Hepatocyte (in vitro differentiated cells): ENCODE measurements around the gene EGF. TPM values are rescaled to one million over a fixed set of nuclear protein-coding genes. Genes with fewer than 3 reads are reported as not detected.

ENCODE experiments used
- DNase-seq: peaks from one replicate; pipeline ENCODE4 v3.0.0-alpha.2; 2016; ENCODE audit warnings: low spot score
- H2AFZ ChIP-seq: fragments of 200-600 bp; sonication (generic); 2 replicates; pipeline ENCODE4 v1.6.0; 2016; ENCODE audit warnings: antibody characterized with exemption, mild to moderate bottlenecking
- H3K27ac ChIP-seq: fragments of 200-600 bp; sonication (generic); 2 replicates; pipeline ENCODE4 v1.5.1; 2016; ENCODE audit warnings: mild to moderate bottlenecking
- H3K27me3 ChIP-seq: fragments of 200-600 bp; sonication (generic); 2 replicates; pipeline ENCODE4 v1.6.1; 2016
- H3K36me3 ChIP-seq: fragments of 200-600 bp; sonication (generic); replicated peaks from 2 replicates; pipeline ENCODE4 v1.5.1; 2016; ENCODE audit warnings: low read depth; ENCODE audit not compliant: insufficient read depth
- H3K4me1 ChIP-seq: fragments of 200-600 bp; sonication (generic); 2 replicates; pipeline ENCODE4 v1.5.1; 2016; ENCODE audit warnings: mild to moderate bottlenecking, moderate library complexity; ENCODE audit not compliant: insufficient read depth
- H3K4me2 ChIP-seq: fragments of 200-600 bp; sonication (generic); 2 replicates; pipeline ENCODE4 v1.6.0; 2016
- H3K4me3 ChIP-seq: fragments of 200-600 bp; sonication (generic); 2 replicates; pipeline ENCODE4 v1.5.1; 2016; ENCODE audit warnings: mild to moderate bottlenecking
- H3K79me2 ChIP-seq: fragments of 200-600 bp; sonication (generic); 2 replicates; pipeline ENCODE4 v1.6.0; 2017; ENCODE audit warnings: mild to moderate bottlenecking
- H3K9me2 ChIP-seq: fragments of 200-600 bp; sonication (generic); replicated peaks from 2 replicates; pipeline ENCODE4 v1.6.0; 2017; ENCODE audit warnings: mild to moderate bottlenecking; ENCODE audit not compliant: insufficient read depth
- H3K9me3 ChIP-seq: fragments of 200-600 bp; sonication (generic); 2 replicates; pipeline ENCODE4 v1.5.1; 2016; ENCODE audit warnings: low read depth, mild to moderate bottlenecking
- H4K20me1 ChIP-seq: fragments of 200-600 bp; sonication (generic); 2 replicates; pipeline ENCODE4 v1.6.0; 2016; ENCODE audit warnings: mild to moderate bottlenecking; ENCODE audit not compliant: insufficient read depth, poor library complexity, severe bottlenecking
- EZH2 ChIP-seq: fragments of 200-600 bp; sonication (generic); IDR thresholded peaks from 2 replicates; pipeline ENCODE4 v1.6.1; 2016; ENCODE audit warnings: antibody characterized with exemption, mild to moderate bottlenecking, borderline replicate concordance
- EZH2phosphoT487 ChIP-seq: fragments of 200-600 bp; sonication (generic); IDR thresholded peaks from one replicate; pipeline ENCODE4 v1.6.1; 2018; ENCODE audit warnings: antibody characterized with exemption, mild to moderate bottlenecking, low read depth, moderate library complexity; ENCODE audit not compliant: unreplicated experiment, severe bottlenecking
- WGBS: methylation state at CpG from one replicate; pipeline ENCODE4 v1.1.6; 2016; ENCODE audit warnings: low lambda C conversion rate; ENCODE audit errors: missing lambda C conversion rate; 5-methylcytosine and 5-hydroxymethylcytosine counted together
- polyA plus RNA-seq: library from polyadenylated mRNA; unstranded; fragments of >200 nt; fragmentation: Nextera tagmentation; extraction: Ambion mirVana; gene quantifications from 2 replicates; pipeline ENCODE4 v1.2.1, GENCODE V29; 2016
- small RNA-seq: library from RNA; depleted of rRNA; stranded (forward); fragments of <200 nt; gene quantifications from one replicate; pipeline ENCODE3, GENCODE V24; 2014
- total RNA-seq: library from RNA; depleted of rRNA; stranded (reverse); fragments of >200 nt; gene quantifications from 2 replicates; pipeline ENCODE4 v1.2.3, GENCODE V29; 2014
- TF ChIP-seq, protein P1 (sequence below): fragments of 200-600 bp; sonication (generic); IDR thresholded peaks from 2 replicates; pipeline ENCODE4 v1.5.1; 2016; ENCODE audit warnings: antibody characterized with exemption, mild to moderate bottlenecking; ENCODE audit not compliant: poor library complexity

The EGF gene
- total and polyA plus RNA-seq, 2 experiments from 2014 or later: 5.0 to 18.0 TPM

DNA sequence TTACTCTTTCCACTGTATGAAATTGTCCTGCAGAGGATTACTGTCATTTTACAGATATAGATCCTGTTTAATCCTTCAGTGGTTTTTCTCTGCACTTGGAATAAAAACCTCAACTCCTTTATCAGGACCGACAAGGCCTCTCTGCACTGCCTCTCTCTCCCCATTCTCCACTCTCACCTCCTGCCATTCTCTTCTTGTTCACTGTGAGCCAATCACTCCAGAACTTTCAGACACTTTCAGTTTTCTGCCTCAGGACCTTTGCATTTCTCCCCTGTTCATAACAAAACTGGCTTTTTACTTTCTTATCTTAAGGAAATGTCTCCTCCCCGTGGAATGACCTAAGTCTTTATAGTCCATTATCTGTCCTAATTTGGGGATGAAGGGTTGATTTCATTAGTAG, 148.4 kb downstream of the EGF start:
- H3K9me2 ChIP-seq: no peaks in the 10 kb centered on the region
- H3K79me2 ChIP-seq: peaks cover 6% of the 10 kb centered on the region
- no peak for DNase-seq
- TF ChIP-seq EZH2phosphoT487 (no peak), EZH2 (no peak)
- TF ChIP-seq, protein P1, sequence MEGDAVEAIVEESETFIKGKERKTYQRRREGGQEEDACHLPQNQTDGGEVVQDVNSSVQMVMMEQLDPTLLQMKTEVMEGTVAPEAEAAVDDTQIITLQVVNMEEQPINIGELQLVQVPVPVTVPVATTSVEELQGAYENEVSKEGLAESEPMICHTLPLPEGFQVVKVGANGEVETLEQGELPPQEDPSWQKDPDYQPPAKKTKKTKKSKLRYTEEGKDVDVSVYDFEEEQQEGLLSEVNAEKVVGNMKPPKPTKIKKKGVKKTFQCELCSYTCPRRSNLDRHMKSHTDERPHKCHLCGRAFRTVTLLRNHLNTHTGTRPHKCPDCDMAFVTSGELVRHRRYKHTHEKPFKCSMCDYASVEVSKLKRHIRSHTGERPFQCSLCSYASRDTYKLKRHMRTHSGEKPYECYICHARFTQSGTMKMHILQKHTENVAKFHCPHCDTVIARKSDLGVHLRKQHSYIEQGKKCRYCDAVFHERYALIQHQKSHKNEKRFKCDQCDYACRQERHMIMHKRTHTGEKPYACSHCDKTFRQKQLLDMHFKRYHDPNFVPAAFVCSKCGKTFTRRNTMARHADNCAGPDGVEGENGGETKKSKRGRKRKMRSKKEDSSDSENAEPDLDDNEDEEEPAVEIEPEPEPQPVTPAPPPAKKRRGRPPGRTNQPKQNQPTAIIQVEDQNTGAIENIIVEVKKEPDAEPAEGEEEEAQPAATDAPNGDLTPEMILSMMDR: no peak
- H3K27me3 ChIP-seq: no peaks in the 10 kb centered on the region
- peaks cover 8% of the 10 kb centered on the region for H3K4me1 ChIP-seq
- H3K4me3 ChIP-seq: no peak overlapping the region
- H2AFZ ChIP-seq: no peak overlapping the region
- H3K9me3 ChIP-seq: no peaks in the 10 kb centered on the region
- H4K20me1 ChIP-seq: no peaks in the 10 kb centered on the region
- no peaks in the 10 kb centered on the region for H3K36me3 ChIP-seq
- WGBS: 83% methylated on average over 2 of the region's 2 CpGs
- no peak overlapping the region for H3K27ac ChIP-seq
- no peak overlapping the region for H3K4me2 ChIP-seq

Small RNAs within 50 kb of the gene (small RNA-seq; reads per million reads assigned to genes)
- not detected for gene RNU6-35P

Other genes starting within 250 kb of the EGF start
- 77.7 and 78.4 TPM in 2 replicates for gene CASP6, start 209.4 kb upstream of the EGF start, total RNA-seq
- 83.4 and 103 TPM in 2 replicates for gene CASP6, start 209.4 kb upstream of the EGF start, polyA plus RNA-seq
- 32.7 and 494 TPM in 2 replicates for gene PLA2G12A, start 182.8 kb upstream of the EGF start, total RNA-seq
- gene PLA2G12A, start 182.8 kb upstream of the EGF start, polyA plus RNA-seq: 91.4 and 94.9 TPM in 2 replicates
- gene CFI, start 110.9 kb upstream of the EGF start, total RNA-seq: 162 and 163 TPM in 2 replicates
- gene CFI, start 110.9 kb upstream of the EGF start, polyA plus RNA-seq: 108 and 112 TPM in 2 replicates
- gene GAR1, start 97.1 kb upstream of the EGF start, total RNA-seq: 7.5 and 10.2 TPM in 2 replicates
- 30.2 and 39.8 TPM in 2 replicates for gene GAR1, start 97.1 kb upstream of the EGF start, polyA plus RNA-seq
- gene RRH, start 84.9 kb upstream of the EGF start, total RNA-seq: not detected in 2 replicates
- not detected in 2 replicates for gene RRH, start 84.9 kb upstream of the EGF start, polyA plus RNA-seq
- gene LRIT3, start 64.8 kb upstream of the EGF start, total RNA-seq: 0.13 and 0.24 TPM in 2 replicates
- gene LRIT3, start 64.8 kb upstream of the EGF start, polyA plus RNA-seq: not detected in 2 replicates